HepG2 (cell line): ENCODE measurements around the gene DHRS1. TPM values are rescaled to one million over a fixed set of nuclear protein-coding genes. Genes with fewer than 3 reads are reported as not detected.
A peak's percentile ranks its signal among the peaks of the same experiment; 100 is the strongest.

Experiments
- ATAC-seq: fragments of 200-7000 bp; cut with Tn5 transposase; 3 replicates; pipeline ENCODE4 v1.9.1; 2020; ENCODE audit warnings: mild to moderate bottlenecking, moderate library complexity
- BruUV-seq: library from RNA; stranded (reverse); fragments of 400-500 nt; replicated peaks from 2 replicates; lab custom pipeline; 2021; lab: Mats Ljungman, UMichigan
- CTCF ChIA-PET: fragments of 300-600 bp; formaldehyde crosslinking; extraction: SDS; loops from one replicate; lab custom pipeline; 2021; ENCODE audit warnings: low total read pairs, inconsistent platforms, low intra/inter-chr PET ratio; lab: Yijun Ruan, JAX
- POLR2A ChIA-PET: fragments of 350-600 bp; sonication (Branson Sonifier 250); formaldehyde crosslinking; loops from one replicate; lab custom pipeline; 2020; ENCODE audit warnings: antibody characterized with exemption, inconsistent platforms; lab: Yijun Ruan, JAX
- DNase-seq: peaks from one replicate; pipeline ENCODE4 v3.0.0-alpha.2; 2015; ENCODE audit warnings: low spot score
- FAIRE-seq: peaks from 3 replicates; lab custom pipeline; 2011; peaks lifted over from hg19 to GRCh38; lab: Jason Lieb, UNC
- H2AFZ ChIP-seq: one replicate; pipeline ENCODE4 v1.6.1; 2011; ENCODE audit warnings: low read length, inconsistent platforms
- H3K27ac ChIP-seq: fragments of 300-600 bp; 3 replicates; pipeline ENCODE4 v1.8.0; 2011; ENCODE audit warnings: mixed run types, mild to moderate bottlenecking, mixed read lengths, low read length, inconsistent platforms; ENCODE audit not compliant: insufficient read depth; ENCODE audit errors: extremely low read length
- H3K27me3 ChIP-seq, 2 experiments: fragments of 200-600 bp in 1 of 2; 2 replicates in 1 of 2; 3 replicates in 1 of 2; pipeline versions ENCODE4 v1.6.0 to v1.8.0; 2011; ENCODE audit warnings: low read length in 2 of 2, mild to moderate bottlenecking in 2 of 2, moderate library complexity in 2 of 2, inconsistent platforms in 1 of 2; ENCODE audit not compliant: insufficient read depth in 2 of 2, control insufficient read depth in 1 of 2
- H3K36me3 ChIP-seq, 2 experiments: fragments of 200-600 bp in 1 of 2; replicated peaks in 1 of 2; 2 replicates in 1 of 2; 3 replicates in 1 of 2; pipeline versions ENCODE4 v1.5.1 to v1.8.0; 2011; ENCODE audit warnings: low read length in 2 of 2, inconsistent platforms in 1 of 2; ENCODE audit not compliant: insufficient read depth in 2 of 2, control insufficient read depth in 1 of 2
- H3K4me1 ChIP-seq: 2 replicates; pipeline ENCODE4 v1.5.1; 2012; ENCODE audit warnings: low read length, inconsistent platforms; ENCODE audit not compliant: insufficient read depth
- H3K4me2 ChIP-seq: 2 replicates; pipeline ENCODE4 v1.6.0; 2011; ENCODE audit warnings: low read depth, low read length, inconsistent platforms
- H3K4me3 ChIP-seq, 3 experiments: fragments of 200-600 bp in 1 of 3; sonication (generic), shearing (Covaris generic) in 1 of 3; replicated peaks in 1 of 3; 2 replicates each; pipeline ENCODE4 v1.5.1; 2011 to 2016; ENCODE audit warnings: low read length in 3 of 3, inconsistent platforms in 2 of 3, low read depth in 2 of 3, mild to moderate bottlenecking in 2 of 3, control low read depth in 1 of 3, mixed read lengths in 1 of 3; ENCODE audit not compliant: insufficient read depth in 1 of 3
- H3K79me2 ChIP-seq: one replicate; pipeline ENCODE4 v1.6.1; 2011; ENCODE audit warnings: low read length, inconsistent platforms; ENCODE audit not compliant: insufficient read depth
- H3K9ac ChIP-seq: 2 replicates; pipeline ENCODE4 v1.6.0; 2011; ENCODE audit warnings: mild to moderate bottlenecking, low read depth, low read length, inconsistent platforms; ENCODE audit not compliant: insufficient read depth
- H3K9me3 ChIP-seq: 2 replicates; pipeline ENCODE4 v1.5.1; 2012; ENCODE audit warnings: mild to moderate bottlenecking, low read length
- H4K20me1 ChIP-seq: 2 replicates; pipeline ENCODE4 v1.6.0; 2011; ENCODE audit warnings: inconsistent platforms, mild to moderate bottlenecking, low read length, moderate library complexity; ENCODE audit not compliant: insufficient read depth
- ATRX ChIP-seq: sonication (generic); formaldehyde crosslinking; IDR thresholded peaks from 2 replicates; pipeline ENCODE4 v1.4.0; 2020; ENCODE audit warnings: missing genetic modification reagents, borderline replicate concordance
- REPIN1 ChIP-seq: sonication (generic); formaldehyde crosslinking; IDR thresholded peaks from 2 replicates; pipeline ENCODE4 v1.8.0; 2022; ENCODE audit warnings: missing genetic modification reagents, low read depth, mild to moderate bottlenecking, borderline replicate concordance
- ZNF10 ChIP-seq: sonication (generic); formaldehyde crosslinking; IDR thresholded peaks from 2 replicates; pipeline ENCODE4 v1.4.0; 2020; ENCODE audit warnings: mild to moderate bottlenecking, low read depth, missing genetic modification reagents, borderline replicate concordance
- ZNF138 ChIP-seq: sonication (generic); formaldehyde crosslinking; IDR thresholded peaks from 2 replicates; pipeline ENCODE4 v1.5.0; 2020; ENCODE audit warnings: mild to moderate bottlenecking, low read depth, missing genetic modification reagents
- WGBS: methylation state at CpG from one replicate; pipeline ENCODE4 v1.1.6; 2017; ENCODE audit warnings: low lambda C conversion rate; 5-methylcytosine and 5-hydroxymethylcytosine counted together
- in situ Hi-C: cut with HindIII; loops from 2 replicates; pipeline ENCODE4 v1.10.0; 2017; ENCODE audit warnings: low pct_unique_long_range_greater_than_20kb; ENCODE audit not compliant: extremely low pct_ligation_motif_present
- intact Hi-C: fragments of 100-400 bp; cut with micrococcal nuclease; formaldehyde crosslinking; loops from one replicate; pipeline ENCODE4 v1.10.0; 2022; ENCODE audit not compliant: unreplicated experiment
- polyA plus RNA-seq, 8 experiments: library from polyadenylated mRNA; depleted of rRNA in 3 of 8; stranded (reverse) in 7 of 8; unstranded in 1 of 8; fragments of >200 nt; fragmentation: Illumina TruSeq in 4 of 8; extraction: Trizol in 4 of 8; gene quantifications; 2 replicates each; pipeline versions ENCODE4 v1.2.1 to v1.2.3, GENCODE V29; 2011 to 2016; ENCODE audit warnings: low read depth in 4 of 8, missing spikeins in 1 of 8, mixed read lengths in 1 of 8; ENCODE audit not compliant: insufficient read depth in 1 of 8
- total RNA-seq, 5 experiments: library from RNA; depleted of rRNA; stranded (reverse); fragments of >200 nt; fragmentation: Illumina TruSeq; extraction: Trizol; gene quantifications; 2 replicates each; pipeline ENCODE4 v1.2.3, GENCODE V29; 2016; ENCODE audit warnings: low read depth in 1 of 5
- TF ChIP-seq, protein P1 (sequence below): sonication (generic); formaldehyde crosslinking; IDR thresholded peaks from 2 replicates; pipeline ENCODE4 v1.5.0; 2020; ENCODE audit warnings: missing genetic modification reagents
- TF ChIP-seq, protein P2 (sequence below): sonication (generic); formaldehyde crosslinking; IDR thresholded peaks from one replicate; pipeline ENCODE4 v1.5.1; 2020; ENCODE audit warnings: mild to moderate bottlenecking, missing genetic modification reagents; ENCODE audit errors: not compliant biosample characterization
- TF ChIP-seq, protein P3 (sequence below): sonication (generic); formaldehyde crosslinking; IDR thresholded peaks from 2 replicates; pipeline ENCODE4 v1.5.0; 2020; ENCODE audit warnings: mild to moderate bottlenecking, missing genetic modification reagents, moderate library complexity
- TF ChIP-seq, protein P4 (sequence below): sonication (generic); formaldehyde crosslinking; IDR thresholded peaks from 2 replicates; pipeline ENCODE4 v1.5.0; 2020; ENCODE audit warnings: mild to moderate bottlenecking, missing genetic modification reagents

DHRS1 gene
- total and polyA plus RNA-seq, 2 of the 13 experiments (the other 11 are each of a cell fraction or from before 2014, with no cell fraction given) = 49.8 to 60.8 TPM

DNA sequence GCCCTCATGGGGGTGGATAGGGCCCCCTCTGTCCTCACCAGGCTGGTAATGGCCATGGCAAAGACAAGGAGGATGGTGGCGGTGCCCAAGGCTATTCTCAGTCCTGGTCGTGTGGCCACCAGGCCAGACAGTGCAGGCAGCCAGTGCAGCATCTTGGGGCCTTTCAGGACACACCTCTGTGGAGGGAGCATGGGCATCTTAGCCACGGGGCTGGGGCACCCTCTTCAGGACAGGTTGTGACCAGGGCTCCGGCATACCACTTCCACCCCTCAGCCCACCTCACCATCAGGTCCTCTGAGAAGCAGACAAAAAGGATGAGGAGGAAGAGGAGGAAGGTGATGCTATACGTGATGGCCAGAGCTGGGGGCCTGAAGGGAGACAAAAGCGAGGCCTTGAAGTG is 24.4 kb upstream of the DHRS1 start:
- WGBS = 24% methylated on average over 6 of the region's 6 CpGs
- H2AFZ ChIP-seq = no peak overlapping the region
- H3K27me3 ChIP-seq = peaks cover 25 to 76% of the 10 kb centered on the region in 2 experiments
- intact Hi-C loops (no loop called here), in situ Hi-C loops (no loop called here)
- POLR2A ChIA-PET = interaction anchor here (0.8 to 1.3 kb wide), 3 partner anchors 24 to 108 kb away, joined by 3 to 5 read pairs (median 4); partner anchors contain the start of genes DHRS1, NOP9 and TINF2
- no peak for DNase-seq
- CTCF ChIA-PET = no interaction called here
- H3K4me1 ChIP-seq = peaks cover 9% of the 10 kb centered on the region
- H3K4me3 ChIP-seq = no peak overlapping the region
- no peak overlapping the region for H3K27ac ChIP-seq
- no peak for FAIRE-seq
- H3K79me2 ChIP-seq = no peaks in the 10 kb centered on the region
- H3K9me3 ChIP-seq = no peaks in the 10 kb centered on the region
- BruUV-seq = no TSS peak
- H3K36me3 ChIP-seq = no peaks in the 10 kb centered on the region
- H3K4me2 ChIP-seq = no peak overlapping the region
- H4K20me1 ChIP-seq = no peaks in the 10 kb centered on the region
- ATAC-seq = peak; percentile 21
- no peak overlapping the region for H3K9ac ChIP-seq
- TF ChIP-seq, protein P1, sequence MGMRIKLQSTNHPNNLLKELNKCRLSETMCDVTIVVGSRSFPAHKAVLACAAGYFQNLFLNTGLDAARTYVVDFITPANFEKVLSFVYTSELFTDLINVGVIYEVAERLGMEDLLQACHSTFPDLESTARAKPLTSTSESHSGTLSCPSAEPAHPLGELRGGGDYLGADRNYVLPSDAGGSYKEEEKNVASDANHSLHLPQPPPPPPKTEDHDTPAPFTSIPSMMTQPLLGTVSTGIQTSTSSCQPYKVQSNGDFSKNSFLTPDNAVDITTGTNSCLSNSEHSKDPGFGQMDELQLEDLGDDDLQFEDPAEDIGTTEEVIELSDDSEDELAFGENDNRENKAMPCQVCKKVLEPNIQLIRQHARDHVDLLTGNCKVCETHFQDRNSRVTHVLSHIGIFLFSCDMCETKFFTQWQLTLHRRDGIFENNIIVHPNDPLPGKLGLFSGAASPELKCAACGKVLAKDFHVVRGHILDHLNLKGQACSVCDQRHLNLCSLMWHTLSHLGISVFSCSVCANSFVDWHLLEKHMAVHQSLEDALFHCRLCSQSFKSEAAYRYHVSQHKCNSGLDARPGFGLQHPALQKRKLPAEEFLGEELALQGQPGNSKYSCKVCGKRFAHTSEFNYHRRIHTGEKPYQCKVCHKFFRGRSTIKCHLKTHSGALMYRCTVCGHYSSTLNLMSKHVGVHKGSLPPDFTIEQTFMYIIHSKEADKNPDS (CRISPR knock-in tag) = no peak
- no peak for TF ChIP-seq REPIN1 (CRISPR knock-in tag)
- no peak for TF ChIP-seq ZNF10 (CRISPR knock-in tag)
- TF ChIP-seq, protein P2, sequence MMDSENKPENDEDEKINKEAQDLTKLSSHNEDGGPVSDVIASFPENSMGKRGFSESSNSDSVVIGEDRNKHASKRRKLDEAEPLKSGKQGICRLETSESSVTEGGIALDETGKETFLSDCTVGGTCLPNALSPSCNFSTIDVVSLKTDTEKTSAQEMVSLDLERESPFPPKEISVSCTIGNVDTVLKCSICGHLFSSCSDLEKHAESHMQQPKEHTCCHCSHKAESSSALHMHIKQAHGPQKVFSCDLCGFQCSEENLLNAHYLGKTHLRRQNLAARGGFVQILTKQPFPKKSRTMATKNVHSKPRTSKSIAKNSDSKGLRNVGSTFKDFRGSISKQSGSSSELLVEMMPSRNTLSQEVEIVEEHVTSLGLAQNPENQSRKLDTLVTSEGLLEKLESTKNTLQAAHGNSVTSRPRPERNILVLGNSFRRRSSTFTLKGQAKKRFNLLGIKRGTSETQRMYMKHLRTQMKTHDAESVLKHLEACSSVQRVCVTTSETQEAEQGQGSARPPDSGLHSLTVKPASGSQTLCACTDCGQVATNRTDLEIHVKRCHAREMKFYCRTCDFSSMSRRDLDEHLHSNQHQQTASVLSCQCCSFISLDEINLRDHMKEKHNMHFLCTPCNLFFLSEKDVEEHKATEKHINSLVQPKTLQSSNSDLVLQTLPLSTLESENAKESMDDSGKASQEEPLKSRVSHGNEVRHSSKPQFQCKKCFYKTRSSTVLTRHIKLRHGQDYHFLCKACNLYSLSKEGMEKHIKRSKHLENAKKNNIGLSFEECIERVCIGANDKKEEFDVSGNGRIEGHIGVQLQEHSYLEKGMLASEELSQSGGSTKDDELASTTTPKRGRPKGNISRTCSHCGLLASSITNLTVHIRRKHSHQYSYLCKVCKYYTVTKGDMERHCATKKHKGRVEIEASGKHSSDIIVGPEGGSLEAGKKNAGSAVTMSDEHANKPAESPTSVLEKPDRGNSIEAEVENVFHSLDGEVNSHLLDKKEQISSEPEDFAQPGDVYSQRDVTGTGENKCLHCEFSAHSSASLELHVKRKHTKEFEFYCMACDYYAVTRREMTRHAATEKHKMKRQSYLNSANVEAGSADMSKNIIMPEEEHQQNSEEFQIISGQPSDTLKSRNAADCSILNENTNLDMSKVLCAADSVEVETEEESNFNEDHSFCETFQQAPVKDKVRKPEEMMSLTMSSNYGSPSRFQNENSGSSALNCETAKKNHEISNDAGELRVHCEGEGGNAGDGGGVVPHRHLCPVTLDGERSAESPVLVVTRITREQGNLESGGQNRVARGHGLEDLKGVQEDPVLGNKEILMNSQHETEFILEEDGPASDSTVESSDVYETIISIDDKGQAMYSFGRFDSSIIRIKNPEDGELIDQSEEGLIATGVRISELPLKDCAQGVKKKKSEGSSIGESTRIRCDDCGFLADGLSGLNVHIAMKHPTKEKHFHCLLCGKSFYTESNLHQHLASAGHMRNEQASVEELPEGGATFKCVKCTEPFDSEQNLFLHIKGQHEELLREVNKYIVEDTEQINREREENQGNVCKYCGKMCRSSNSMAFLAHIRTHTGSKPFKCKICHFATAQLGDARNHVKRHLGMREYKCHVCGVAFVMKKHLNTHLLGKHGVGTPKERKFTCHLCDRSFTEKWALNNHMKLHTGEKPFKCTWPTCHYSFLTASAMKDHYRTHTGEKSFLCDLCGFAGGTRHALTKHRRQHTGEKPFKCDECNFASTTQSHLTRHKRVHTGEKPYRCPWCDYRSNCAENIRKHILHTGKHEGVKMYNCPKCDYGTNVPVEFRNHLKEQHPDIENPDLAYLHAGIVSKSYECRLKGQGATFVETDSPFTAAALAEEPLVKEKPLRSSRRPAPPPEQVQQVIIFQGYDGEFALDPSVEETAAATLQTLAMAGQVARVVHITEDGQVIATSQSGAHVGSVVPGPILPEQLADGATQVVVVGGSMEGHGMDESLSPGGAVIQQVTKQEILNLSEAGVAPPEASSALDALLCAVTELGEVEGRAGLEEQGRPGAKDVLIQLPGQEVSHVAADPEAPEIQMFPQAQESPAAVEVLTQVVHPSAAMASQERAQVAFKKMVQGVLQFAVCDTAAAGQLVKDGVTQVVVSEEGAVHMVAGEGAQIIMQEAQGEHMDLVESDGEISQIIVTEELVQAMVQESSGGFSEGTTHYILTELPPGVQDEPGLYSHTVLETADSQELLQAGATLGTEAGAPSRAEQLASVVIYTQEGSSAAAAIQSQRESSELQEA = no peak
- TF ChIP-seq ATRX (CRISPR knock-in tag) = 0 out of 2 replicates have a peak, but pooled peaks have one; percentile 40
- TF ChIP-seq, protein P3, sequence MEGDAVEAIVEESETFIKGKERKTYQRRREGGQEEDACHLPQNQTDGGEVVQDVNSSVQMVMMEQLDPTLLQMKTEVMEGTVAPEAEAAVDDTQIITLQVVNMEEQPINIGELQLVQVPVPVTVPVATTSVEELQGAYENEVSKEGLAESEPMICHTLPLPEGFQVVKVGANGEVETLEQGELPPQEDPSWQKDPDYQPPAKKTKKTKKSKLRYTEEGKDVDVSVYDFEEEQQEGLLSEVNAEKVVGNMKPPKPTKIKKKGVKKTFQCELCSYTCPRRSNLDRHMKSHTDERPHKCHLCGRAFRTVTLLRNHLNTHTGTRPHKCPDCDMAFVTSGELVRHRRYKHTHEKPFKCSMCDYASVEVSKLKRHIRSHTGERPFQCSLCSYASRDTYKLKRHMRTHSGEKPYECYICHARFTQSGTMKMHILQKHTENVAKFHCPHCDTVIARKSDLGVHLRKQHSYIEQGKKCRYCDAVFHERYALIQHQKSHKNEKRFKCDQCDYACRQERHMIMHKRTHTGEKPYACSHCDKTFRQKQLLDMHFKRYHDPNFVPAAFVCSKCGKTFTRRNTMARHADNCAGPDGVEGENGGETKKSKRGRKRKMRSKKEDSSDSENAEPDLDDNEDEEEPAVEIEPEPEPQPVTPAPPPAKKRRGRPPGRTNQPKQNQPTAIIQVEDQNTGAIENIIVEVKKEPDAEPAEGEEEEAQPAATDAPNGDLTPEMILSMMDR (CRISPR knock-in tag) = peak; percentile 52
- TF ChIP-seq, protein P4, sequence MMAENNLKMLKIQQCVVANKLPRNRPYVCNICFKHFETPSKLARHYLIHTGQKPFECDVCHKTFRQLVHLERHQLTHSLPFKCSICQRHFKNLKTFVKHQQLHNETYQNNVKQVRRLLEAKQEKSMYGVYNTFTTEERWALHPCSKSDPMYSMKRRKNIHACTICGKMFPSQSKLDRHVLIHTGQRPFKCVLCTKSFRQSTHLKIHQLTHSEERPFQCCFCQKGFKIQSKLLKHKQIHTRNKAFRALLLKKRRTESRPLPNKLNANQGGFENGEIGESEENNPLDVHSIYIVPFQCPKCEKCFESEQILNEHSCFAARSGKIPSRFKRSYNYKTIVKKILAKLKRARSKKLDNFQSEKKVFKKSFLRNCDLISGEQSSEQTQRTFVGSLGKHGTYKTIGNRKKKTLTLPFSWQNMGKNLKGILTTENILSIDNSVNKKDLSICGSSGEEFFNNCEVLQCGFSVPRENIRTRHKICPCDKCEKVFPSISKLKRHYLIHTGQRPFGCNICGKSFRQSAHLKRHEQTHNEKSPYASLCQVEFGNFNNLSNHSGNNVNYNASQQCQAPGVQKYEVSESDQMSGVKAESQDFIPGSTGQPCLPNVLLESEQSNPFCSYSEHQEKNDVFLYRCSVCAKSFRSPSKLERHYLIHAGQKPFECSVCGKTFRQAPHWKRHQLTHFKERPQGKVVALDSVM (CRISPR knock-in tag) = no peak
- no peak for TF ChIP-seq ZNF138 (CRISPR knock-in tag)
